GM13976 (cell line): ENCODE measurements around the gene LY86.
"Not testable (repeated sequence)": the region's sequence is repeated elsewhere in the genome, so short reads cannot be mapped to it uniquely, and the experiment has no call there.

Experiments
- DNase-seq: peaks from one replicate; pipeline ENCODE4 v3.0.0; 2012; ENCODE audit warnings: low spot score
- in situ Hi-C: fragments of 300-500 bp; cut with MboI; formaldehyde crosslinking; loops from one replicate; pipeline ENCODE4 v1.12.0; 2022; ENCODE audit warnings: low sequenced_read_pairs, mixed read lengths, inconsistent platforms; ENCODE audit not compliant: unreplicated experiment
- TF ChIP-seq, protein P1 (sequence below): IDR thresholded peaks from 2 replicates; pipeline ENCODE4 v1.5.1; 2012; ENCODE audit warnings: borderline replicate concordance, mild to moderate bottlenecking; ENCODE audit not compliant: insufficient read depth; ENCODE audit errors: extremely low read depth, missing control alignments, control extremely low read depth

The LY86 gene

DNA sequence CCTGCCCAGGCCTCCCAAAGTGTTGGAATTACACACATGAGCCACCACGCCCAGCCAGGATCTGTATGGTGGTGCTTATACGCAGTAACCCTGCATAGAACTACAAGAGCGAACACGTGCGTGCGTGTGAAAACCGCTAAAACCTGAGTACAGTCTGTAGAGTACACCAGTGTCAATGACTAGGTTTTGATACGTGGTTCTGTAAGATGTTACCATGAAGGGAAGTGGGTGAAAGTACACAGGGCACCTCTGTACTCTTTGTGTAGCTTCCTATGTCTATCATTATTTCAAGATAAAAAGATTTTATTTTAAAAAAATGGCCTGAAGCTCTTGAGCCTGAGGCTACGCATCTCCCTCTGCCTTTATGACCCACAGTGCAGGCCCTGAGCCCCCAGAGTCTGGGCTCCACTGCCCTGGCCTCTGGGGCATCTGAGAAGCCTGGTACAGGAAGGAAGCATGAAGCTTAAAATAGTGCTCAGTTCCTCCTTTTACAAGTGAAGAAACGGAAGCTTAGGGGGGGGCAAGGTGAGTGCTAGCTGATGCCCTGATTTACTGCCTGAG, 21.6 kb downstream of the LY86 start:
- DNase-seq: peak; percentile 64
- TF ChIP-seq, protein P1, sequence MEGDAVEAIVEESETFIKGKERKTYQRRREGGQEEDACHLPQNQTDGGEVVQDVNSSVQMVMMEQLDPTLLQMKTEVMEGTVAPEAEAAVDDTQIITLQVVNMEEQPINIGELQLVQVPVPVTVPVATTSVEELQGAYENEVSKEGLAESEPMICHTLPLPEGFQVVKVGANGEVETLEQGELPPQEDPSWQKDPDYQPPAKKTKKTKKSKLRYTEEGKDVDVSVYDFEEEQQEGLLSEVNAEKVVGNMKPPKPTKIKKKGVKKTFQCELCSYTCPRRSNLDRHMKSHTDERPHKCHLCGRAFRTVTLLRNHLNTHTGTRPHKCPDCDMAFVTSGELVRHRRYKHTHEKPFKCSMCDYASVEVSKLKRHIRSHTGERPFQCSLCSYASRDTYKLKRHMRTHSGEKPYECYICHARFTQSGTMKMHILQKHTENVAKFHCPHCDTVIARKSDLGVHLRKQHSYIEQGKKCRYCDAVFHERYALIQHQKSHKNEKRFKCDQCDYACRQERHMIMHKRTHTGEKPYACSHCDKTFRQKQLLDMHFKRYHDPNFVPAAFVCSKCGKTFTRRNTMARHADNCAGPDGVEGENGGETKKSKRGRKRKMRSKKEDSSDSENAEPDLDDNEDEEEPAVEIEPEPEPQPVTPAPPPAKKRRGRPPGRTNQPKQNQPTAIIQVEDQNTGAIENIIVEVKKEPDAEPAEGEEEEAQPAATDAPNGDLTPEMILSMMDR: no peak
- in situ Hi-C loops: no loop called here

DNA sequence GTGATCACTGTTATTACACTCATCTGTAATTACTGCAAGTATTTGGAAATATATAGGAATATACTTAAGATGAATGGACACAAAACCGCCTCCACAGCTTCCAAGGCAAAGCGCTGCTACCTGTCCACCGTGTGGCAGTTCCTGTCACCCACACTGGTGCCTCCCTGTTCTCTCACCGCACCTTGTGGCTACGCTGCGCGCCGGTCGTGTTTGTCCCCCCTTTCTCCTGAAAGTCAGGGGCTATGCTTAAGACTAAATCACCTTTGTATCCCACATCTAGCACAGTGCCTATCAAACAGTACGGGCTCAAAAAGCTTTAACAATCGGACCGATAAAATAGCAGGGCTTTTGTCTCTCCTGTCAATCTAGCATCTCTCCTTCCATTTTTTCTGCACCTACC, 23.0 kb downstream of the LY86 start:
- TF ChIP-seq, protein P1: no peak
- in situ Hi-C loops: no loop called here

DNA sequence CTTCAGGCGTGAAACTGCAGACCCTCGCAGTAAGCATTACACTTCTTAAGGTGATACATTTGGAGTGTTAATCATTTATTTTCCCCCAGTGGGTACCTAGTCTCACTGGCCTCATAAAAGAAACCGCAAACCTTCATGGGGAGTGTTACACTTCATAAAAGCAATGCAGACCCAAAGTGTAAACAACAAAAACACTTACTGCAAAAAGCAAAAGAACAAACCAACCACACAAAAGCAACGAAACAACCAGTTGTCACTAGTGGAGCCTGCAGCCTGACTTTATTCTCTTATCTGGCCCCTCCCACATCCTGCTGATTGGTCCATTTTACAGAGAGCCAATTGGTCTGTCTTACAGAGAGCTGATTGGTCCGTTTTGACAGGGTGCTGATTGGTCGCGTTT, 23.8 kb downstream of the LY86 start:
- TF ChIP-seq, protein P1: no peak
- DNase-seq: no peak
- in situ Hi-C loops: no loop called here

More for the DNA sequence above, 23.0 kb downstream of the LY86 start:
- DNase-seq: no peak

DNA sequence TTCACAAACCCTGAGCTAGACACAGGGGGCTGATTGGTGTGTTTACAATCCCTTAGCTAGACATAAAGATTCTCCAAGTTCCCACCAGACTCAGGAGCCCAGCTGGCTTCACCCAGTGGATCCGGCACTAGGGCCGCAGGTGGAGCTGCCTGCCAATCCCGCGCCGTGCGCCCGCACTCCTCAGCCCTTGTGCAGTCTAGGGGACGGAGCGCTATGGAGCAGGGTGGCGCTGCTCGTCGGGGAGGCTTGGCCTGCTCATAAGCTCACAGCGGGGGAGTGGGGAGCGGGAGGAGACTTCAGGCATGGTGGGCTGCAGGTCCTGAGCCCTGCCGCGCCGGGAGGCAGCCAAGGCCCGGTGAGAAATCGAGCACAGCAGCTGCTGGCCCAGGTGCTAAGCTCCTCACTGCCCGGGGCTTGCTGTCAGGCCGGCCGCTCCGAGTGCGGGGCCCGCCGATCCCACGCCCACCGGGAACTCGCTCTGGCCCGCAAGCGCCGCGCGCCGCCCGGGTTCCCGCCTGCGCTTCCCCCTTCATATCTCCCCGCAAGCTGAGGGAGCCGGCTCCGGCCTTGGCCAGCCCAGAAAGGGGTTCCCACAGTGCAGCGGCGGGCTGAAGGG, 24.7 kb downstream of the LY86 start:
- DNase-seq, in situ Hi-C loops: not testable (repeated sequence)

DNA sequence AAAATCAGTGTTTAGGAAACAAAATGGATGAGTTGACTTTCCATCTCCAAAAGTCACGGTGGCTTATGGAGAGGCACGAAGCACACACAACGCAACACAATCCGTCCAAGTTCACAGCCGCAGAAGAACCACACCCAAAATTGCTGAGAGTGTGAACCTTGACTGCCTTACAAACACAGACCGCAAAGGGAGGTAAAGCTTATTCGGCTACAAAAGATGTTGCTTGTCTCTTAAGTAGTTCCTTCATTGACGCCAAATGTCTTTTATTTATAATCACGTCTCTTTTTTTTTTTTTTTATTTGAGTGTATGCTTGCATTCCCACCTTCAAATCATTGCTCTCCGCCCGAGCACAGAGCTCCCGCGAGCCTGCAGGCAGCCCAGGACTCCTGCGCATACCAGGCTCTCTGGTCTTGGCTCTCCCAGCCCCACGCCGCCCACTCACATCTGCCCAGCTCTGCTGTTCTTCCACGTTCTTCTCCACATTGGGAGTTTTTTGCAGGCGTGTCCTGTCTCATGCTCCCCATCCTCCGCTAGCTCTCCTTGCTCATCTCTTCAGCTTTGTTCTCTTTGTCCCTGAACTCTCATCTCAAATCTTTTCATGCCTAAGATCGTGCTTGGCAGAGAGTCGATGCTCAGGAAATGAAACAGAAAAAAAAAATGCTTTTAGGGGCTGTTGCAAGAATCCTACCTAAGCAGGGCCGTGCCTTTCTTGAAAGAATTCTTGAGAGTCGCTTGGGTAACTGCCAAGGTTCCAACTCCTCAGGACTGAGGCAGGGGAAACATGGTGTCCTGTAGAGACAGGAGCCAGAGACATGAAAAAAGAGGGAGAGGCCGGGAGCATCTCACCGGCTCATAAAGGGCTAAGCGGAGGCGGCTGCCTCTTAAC, 25.8 kb downstream of the LY86 start:
- TF ChIP-seq, protein P1: no peak
- in situ Hi-C loops: no loop called here
- no peak for DNase-seq

DNA sequence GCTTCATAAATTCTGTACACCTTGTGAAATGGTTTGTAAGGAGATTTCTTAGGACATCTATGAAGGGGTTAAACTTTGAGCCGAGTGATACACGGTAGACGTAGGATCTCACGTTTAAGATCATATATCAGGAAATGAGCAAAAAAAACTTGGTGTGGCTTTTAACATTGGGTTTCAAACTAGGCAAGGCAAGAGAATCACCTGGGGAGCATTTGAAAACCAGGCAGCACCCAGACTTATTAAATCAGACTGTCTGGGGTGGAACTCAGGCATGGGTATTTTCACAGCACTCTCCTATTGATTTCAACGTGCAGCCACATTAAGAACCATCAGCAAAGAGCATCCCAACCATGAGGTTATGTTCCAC, 26.4 kb downstream of the LY86 start:
- in situ Hi-C loops: no loop called here
- TF ChIP-seq, protein P1: no peak
- DNase-seq: no peak

DNA sequence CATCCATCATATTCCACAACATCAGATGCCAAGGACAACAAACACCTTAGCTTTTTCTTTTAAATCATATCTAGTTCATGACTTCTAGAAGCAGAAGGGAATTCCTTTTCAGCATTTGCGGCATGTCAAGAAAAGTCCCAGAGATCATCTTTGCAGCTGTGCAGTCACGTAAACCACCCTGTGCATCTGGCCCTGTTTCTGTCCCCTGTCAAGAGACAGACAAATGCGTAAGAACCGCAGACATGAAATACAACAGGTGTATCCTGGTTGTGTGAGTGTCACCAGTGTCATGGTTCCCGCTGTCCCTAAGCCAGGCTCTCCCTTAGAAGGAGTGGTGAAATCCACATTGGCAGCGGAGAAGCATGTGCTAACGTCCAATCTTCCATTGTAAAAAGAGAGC, 28.1 kb downstream of the LY86 start:
- in situ Hi-C loops: no loop called here
- TF ChIP-seq, protein P1: no peak
- peak; percentile 13 for DNase-seq
